HepG2 (cell line): ENCODE results near the gene NBEA. TPM values are rescaled to one million over a fixed set of nuclear protein-coding genes. Genes with fewer than 3 reads are reported as not detected.

Experiments used
- ATAC-seq: fragments of 200-7000 bp; cut with Tn5 transposase; 3 replicates; pipeline ENCODE4 v1.9.1; 2020; ENCODE audit warnings: mild to moderate bottlenecking, moderate library complexity
- BruUV-seq: library from RNA; stranded (reverse); fragments of 400-500 nt; replicated peaks from 2 replicates; lab custom pipeline; 2021; lab: Mats Ljungman, UMichigan
- CTCF ChIA-PET: fragments of 300-600 bp; formaldehyde crosslinking; extraction: SDS; loops from one replicate; lab custom pipeline; 2021; ENCODE audit warnings: low total read pairs, inconsistent platforms, low intra/inter-chr PET ratio; lab: Yijun Ruan, JAX
- POLR2A ChIA-PET: fragments of 350-600 bp; sonication (Branson Sonifier 250); formaldehyde crosslinking; loops from one replicate; lab custom pipeline; 2020; ENCODE audit warnings: antibody characterized with exemption, inconsistent platforms; lab: Yijun Ruan, JAX
- DNase-seq: peaks from one replicate; pipeline ENCODE4 v3.0.0-alpha.2; 2015; ENCODE audit warnings: low spot score
- FAIRE-seq: peaks from 3 replicates; lab custom pipeline; 2011; peaks lifted over from hg19 to GRCh38; lab: Jason Lieb, UNC
- H2AFZ ChIP-seq: one replicate; pipeline ENCODE4 v1.6.1; 2011; ENCODE audit warnings: low read length, inconsistent platforms
- H3K27ac ChIP-seq: fragments of 300-600 bp; 3 replicates; pipeline ENCODE4 v1.8.0; 2011; ENCODE audit warnings: mixed run types, mild to moderate bottlenecking, mixed read lengths, low read length, inconsistent platforms; ENCODE audit not compliant: insufficient read depth; ENCODE audit errors: extremely low read length
- H3K27me3 ChIP-seq, 2 experiments: fragments of 200-600 bp in 1 of 2; 2 replicates in 1 of 2; 3 replicates in 1 of 2; pipeline versions ENCODE4 v1.6.0 to v1.8.0; 2011; ENCODE audit warnings: low read length in 2 of 2, mild to moderate bottlenecking in 2 of 2, moderate library complexity in 2 of 2, inconsistent platforms in 1 of 2; ENCODE audit not compliant: insufficient read depth in 2 of 2, control insufficient read depth in 1 of 2
- H3K36me3 ChIP-seq, 2 experiments: fragments of 200-600 bp in 1 of 2; replicated peaks in 1 of 2; 2 replicates in 1 of 2; 3 replicates in 1 of 2; pipeline versions ENCODE4 v1.5.1 to v1.8.0; 2011; ENCODE audit warnings: low read length in 2 of 2, inconsistent platforms in 1 of 2; ENCODE audit not compliant: insufficient read depth in 2 of 2, control insufficient read depth in 1 of 2
- H3K4me1 ChIP-seq: 2 replicates; pipeline ENCODE4 v1.5.1; 2012; ENCODE audit warnings: low read length, inconsistent platforms; ENCODE audit not compliant: insufficient read depth
- H3K4me2 ChIP-seq: 2 replicates; pipeline ENCODE4 v1.6.0; 2011; ENCODE audit warnings: low read depth, low read length, inconsistent platforms
- H3K4me3 ChIP-seq, 3 experiments: fragments of 200-600 bp in 1 of 3; sonication (generic), shearing (Covaris generic) in 1 of 3; replicated peaks in 1 of 3; 2 replicates each; pipeline ENCODE4 v1.5.1; 2011 to 2016; ENCODE audit warnings: low read length in 3 of 3, inconsistent platforms in 2 of 3, low read depth in 2 of 3, mild to moderate bottlenecking in 2 of 3, control low read depth in 1 of 3, mixed read lengths in 1 of 3; ENCODE audit not compliant: insufficient read depth in 1 of 3
- H3K79me2 ChIP-seq: one replicate; pipeline ENCODE4 v1.6.1; 2011; ENCODE audit warnings: low read length, inconsistent platforms; ENCODE audit not compliant: insufficient read depth
- H3K9ac ChIP-seq: 2 replicates; pipeline ENCODE4 v1.6.0; 2011; ENCODE audit warnings: mild to moderate bottlenecking, low read depth, low read length, inconsistent platforms; ENCODE audit not compliant: insufficient read depth
- H3K9me3 ChIP-seq: 2 replicates; pipeline ENCODE4 v1.5.1; 2012; ENCODE audit warnings: mild to moderate bottlenecking, low read length
- H4K20me1 ChIP-seq: 2 replicates; pipeline ENCODE4 v1.6.0; 2011; ENCODE audit warnings: inconsistent platforms, mild to moderate bottlenecking, low read length, moderate library complexity; ENCODE audit not compliant: insufficient read depth
- ATM ChIP-seq: fragments of 450-650 bp; IDR thresholded peaks from 2 replicates; pipeline ENCODE4 v1.7.1; 2017; ENCODE audit warnings: mild to moderate bottlenecking, borderline replicate concordance
- NRL ChIP-seq: sonication (generic); formaldehyde crosslinking; IDR thresholded peaks from 2 replicates; pipeline ENCODE4 v1.5.0; 2020; ENCODE audit warnings: missing genetic modification reagents, mild to moderate bottlenecking, moderate library complexity, borderline replicate concordance
- SKI ChIP-seq: fragments of 450-650 bp; IDR thresholded peaks from one replicate; pipeline ENCODE4 v1.6.1; 2018; ENCODE audit warnings: mild to moderate bottlenecking; ENCODE audit not compliant: partially characterized antibody
- SPEN ChIP-seq: sonication (generic); formaldehyde crosslinking; IDR thresholded peaks from 2 replicates; pipeline ENCODE4 v1.5.1; 2020; ENCODE audit warnings: low read depth, mild to moderate bottlenecking, missing genetic modification reagents
- ZNF256 ChIP-seq: sonication (generic); formaldehyde crosslinking; conservative IDR thresholded peaks from 2 replicates; pipeline ENCODE4 v1.4.0; 2020; ENCODE audit warnings: missing genetic modification reagents
- ZNF280D ChIP-seq: sonication (generic); formaldehyde crosslinking; IDR thresholded peaks from 2 replicates; pipeline ENCODE4 v1.5.1; 2020; ENCODE audit warnings: mild to moderate bottlenecking, missing genetic modification reagents
- ZNF710 ChIP-seq: sonication (generic); formaldehyde crosslinking; IDR thresholded peaks from 2 replicates; pipeline ENCODE4 v1.5.0; 2020; ENCODE audit warnings: mild to moderate bottlenecking, missing genetic modification reagents, borderline replicate concordance
- ZSCAN20 ChIP-seq: sonication (generic); formaldehyde crosslinking; IDR thresholded peaks from 2 replicates; pipeline ENCODE4 v1.4.0; 2020; ENCODE audit warnings: missing genetic modification reagents, mild to moderate bottlenecking, borderline replicate concordance
- WGBS: methylation state at CpG from one replicate; pipeline ENCODE4 v1.1.6; 2017; ENCODE audit warnings: low lambda C conversion rate; 5-methylcytosine and 5-hydroxymethylcytosine counted together
- in situ Hi-C: cut with HindIII; loops from 2 replicates; pipeline ENCODE4 v1.10.0; 2017; ENCODE audit warnings: low pct_unique_long_range_greater_than_20kb; ENCODE audit not compliant: extremely low pct_ligation_motif_present
- intact Hi-C: fragments of 100-400 bp; cut with micrococcal nuclease; formaldehyde crosslinking; loops from one replicate; pipeline ENCODE4 v1.10.0; 2022; ENCODE audit not compliant: unreplicated experiment
- polyA plus RNA-seq, 8 experiments: library from polyadenylated mRNA; depleted of rRNA in 3 of 8; stranded (reverse) in 7 of 8; unstranded in 1 of 8; fragments of >200 nt; fragmentation: Illumina TruSeq in 4 of 8; extraction: Trizol in 4 of 8; gene quantifications; 2 replicates each; pipeline versions ENCODE4 v1.2.1 to v1.2.3, GENCODE V29; 2011 to 2016; ENCODE audit warnings: low read depth in 4 of 8, missing spikeins in 1 of 8, mixed read lengths in 1 of 8; ENCODE audit not compliant: insufficient read depth in 1 of 8
- total RNA-seq, 5 experiments: library from RNA; depleted of rRNA; stranded (reverse); fragments of >200 nt; fragmentation: Illumina TruSeq; extraction: Trizol; gene quantifications; 2 replicates each; pipeline ENCODE4 v1.2.3, GENCODE V29; 2016; ENCODE audit warnings: low read depth in 1 of 5

NBEA gene
- total and polyA plus RNA-seq, 2 of the 13 experiments (the other 11 are each of a cell fraction or from before 2014, with no cell fraction given): 2.7 to 2.8 TPM

GRCh38 chr13:35489050-35489449 lies 547.0 kb downstream of the NBEA start (continued):
- no peak for TF ChIP-seq ZNF280D
- TF ChIP-seq ZNF710 (CRISPR knock-in tag): no peak
- no peak for TF ChIP-seq ZNF256
- TF ChIP-seq SPEN: no peak
- no peak for TF ChIP-seq SKI

GRCh38 chr13:35496006-35496405 lies 553.9 kb downstream of the NBEA start:
- Histone ChIP-seq H2AFZ (no peak overlapping the region), H3K4me3 (no peak overlapping the region), H3K36me3 (no peaks in the 10 kb centered on the region), H3K9me3 (no peaks in the 10 kb centered on the region), H3K27me3 (no peaks in the 10 kb centered on the region), H3K9ac (no peak overlapping the region), H3K4me2 (no peak overlapping the region), H3K79me2 (no peaks in the 10 kb centered on the region), H3K27ac (no peak overlapping the region), H4K20me1 (no peaks in the 10 kb centered on the region), H3K4me1 (no peaks in the 10 kb centered on the region)
- FAIRE-seq: no peak
- POLR2A ChIA-PET: no interaction called here
- intact Hi-C loops (no loop called here), in situ Hi-C loops (no loop called here)
- 6% methylated on average over 1 of the region's 1 CpG for WGBS
- ATAC-seq: no peak
- no TSS peak for BruUV-seq
- CTCF ChIA-PET: no interaction called here
- no peak for DNase-seq
- TF ChIP-seq ATM: no peak
- TF ChIP-seq NRL (CRISPR knock-in tag): no peak
- TF ChIP-seq ZSCAN20: no peak
